WI38 (cell line): ENCODE results near the gene KNOP1.
"Not testable (repeated sequence)": the region's sequence is repeated elsewhere in the genome, so short reads cannot be mapped to it uniquely, and the experiment has no call there.

Experiments used
- H3K4me3 ChIP-seq: 2 replicates; pipeline ENCODE4 v1.5.1; 2011; ENCODE audit warnings: low read depth, mild to moderate bottlenecking, control low read depth, low read length
- TF ChIP-seq, protein P1 (sequence below): IDR thresholded peaks from 2 replicates; pipeline ENCODE4 v1.5.1; 2012; ENCODE audit warnings: low read depth, mild to moderate bottlenecking, control low read depth, low read length

KNOP1 gene

DNA sequence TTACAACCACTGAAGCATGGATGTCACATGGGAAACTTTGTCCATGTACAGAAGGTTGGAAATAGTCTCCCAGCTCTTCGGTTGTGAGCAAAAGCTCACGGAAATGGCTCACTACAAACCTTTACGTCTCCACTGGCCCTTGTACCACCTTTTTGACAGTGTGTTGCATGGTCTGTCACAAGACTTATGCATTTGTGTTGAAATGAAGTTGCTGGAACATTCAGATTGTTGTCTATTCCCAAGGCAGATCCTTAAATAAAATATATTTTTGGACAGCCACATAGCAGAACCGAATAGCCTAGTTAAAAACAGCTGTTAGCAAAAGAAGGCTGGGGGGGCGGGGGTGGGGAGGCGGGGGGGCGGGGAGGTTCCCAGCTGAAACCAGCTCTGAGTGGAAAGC is 39.2 kb downstream of the KNOP1 start:
- TF ChIP-seq, protein P1, sequence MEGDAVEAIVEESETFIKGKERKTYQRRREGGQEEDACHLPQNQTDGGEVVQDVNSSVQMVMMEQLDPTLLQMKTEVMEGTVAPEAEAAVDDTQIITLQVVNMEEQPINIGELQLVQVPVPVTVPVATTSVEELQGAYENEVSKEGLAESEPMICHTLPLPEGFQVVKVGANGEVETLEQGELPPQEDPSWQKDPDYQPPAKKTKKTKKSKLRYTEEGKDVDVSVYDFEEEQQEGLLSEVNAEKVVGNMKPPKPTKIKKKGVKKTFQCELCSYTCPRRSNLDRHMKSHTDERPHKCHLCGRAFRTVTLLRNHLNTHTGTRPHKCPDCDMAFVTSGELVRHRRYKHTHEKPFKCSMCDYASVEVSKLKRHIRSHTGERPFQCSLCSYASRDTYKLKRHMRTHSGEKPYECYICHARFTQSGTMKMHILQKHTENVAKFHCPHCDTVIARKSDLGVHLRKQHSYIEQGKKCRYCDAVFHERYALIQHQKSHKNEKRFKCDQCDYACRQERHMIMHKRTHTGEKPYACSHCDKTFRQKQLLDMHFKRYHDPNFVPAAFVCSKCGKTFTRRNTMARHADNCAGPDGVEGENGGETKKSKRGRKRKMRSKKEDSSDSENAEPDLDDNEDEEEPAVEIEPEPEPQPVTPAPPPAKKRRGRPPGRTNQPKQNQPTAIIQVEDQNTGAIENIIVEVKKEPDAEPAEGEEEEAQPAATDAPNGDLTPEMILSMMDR, result no peak
- H3K4me3 ChIP-seq, result no peak overlapping the region

DNA sequence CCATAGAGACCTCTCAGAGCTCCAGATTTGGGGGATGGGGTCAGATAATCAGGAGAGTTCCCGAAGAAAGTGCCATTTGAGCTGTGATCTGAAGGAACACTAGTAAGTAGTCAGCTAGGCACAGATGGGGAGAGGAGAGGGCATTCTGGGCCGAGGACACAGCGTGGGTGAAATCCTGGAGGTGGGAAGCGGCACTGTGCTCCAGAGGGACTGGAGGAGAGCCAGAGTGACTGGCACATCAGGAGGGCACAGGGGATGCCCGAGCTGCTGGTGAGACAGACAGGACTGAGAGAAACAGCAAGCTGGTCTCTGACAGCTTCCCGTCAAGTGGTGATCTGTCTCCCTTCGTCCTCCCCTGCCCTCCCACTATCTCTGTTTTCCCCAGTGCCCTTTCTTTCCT is 40.6 kb downstream of the KNOP1 start:
- no peak overlapping the region for H3K4me3 ChIP-seq
- TF ChIP-seq, protein P1, result no peak

DNA sequence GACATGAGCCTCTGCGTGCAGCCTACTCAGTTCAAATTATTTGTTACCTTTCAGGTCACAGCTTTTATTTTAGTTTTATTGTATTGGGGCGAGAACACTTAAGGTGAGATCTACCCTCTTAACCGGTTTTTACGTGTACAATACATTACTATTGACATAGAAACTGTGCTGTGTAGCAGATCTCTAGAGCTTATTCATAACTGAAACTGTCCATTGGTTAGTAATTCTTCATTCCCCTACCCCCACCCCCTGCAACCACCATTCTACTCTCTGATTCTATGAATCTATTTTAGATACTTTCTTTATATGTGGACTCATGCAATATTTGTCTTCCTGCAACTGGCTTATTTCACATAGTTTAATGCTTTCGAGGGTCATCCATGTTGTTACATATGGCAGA is 43.5 kb downstream of the KNOP1 start:
- H3K4me3 ChIP-seq, result no peak overlapping the region
- TF ChIP-seq, protein P1, result no peak

DNA sequence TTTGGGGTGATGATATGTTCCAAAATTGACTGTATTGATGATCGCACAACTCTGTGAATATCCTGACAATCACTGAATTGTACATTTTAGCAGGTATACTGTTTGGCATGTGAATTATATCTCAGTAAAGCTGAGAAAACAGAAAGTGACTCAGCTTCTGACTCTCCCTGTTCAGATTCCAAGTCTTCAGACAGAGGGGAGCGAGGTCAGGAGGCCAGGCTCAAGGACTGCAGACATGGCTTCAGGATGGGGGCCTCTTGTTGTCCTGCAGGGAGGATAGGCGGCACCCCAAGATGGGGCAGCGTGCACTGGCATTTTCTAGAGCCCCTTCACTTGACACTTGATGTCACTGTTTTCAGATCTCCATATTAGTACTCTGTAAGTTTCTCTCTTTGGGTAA is 45.6 kb downstream of the KNOP1 start:
- TF ChIP-seq, protein P1, result no peak
- no peak overlapping the region for H3K4me3 ChIP-seq

DNA sequence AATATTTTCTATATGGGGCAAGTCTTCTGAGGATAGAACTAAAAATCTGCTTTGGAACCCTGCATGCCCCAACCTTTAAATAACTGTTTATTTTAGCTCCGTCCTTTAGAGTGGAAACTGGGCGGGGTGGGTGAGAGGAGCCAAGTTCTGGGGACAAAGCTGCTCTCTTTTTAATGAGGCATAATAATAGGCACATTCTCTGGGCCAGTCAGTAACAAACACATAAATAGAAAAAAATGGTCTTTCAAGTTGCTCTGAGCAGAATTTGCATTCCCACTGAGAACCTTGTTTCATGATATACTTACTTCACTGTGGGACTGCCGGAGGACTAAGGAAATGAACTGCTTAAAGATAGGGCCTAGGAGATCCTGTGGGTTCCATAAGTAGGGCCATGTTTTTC is 51.5 kb downstream of the KNOP1 start:
- TF ChIP-seq, protein P1, result no peak
- no peak overlapping the region for H3K4me3 ChIP-seq

DNA sequence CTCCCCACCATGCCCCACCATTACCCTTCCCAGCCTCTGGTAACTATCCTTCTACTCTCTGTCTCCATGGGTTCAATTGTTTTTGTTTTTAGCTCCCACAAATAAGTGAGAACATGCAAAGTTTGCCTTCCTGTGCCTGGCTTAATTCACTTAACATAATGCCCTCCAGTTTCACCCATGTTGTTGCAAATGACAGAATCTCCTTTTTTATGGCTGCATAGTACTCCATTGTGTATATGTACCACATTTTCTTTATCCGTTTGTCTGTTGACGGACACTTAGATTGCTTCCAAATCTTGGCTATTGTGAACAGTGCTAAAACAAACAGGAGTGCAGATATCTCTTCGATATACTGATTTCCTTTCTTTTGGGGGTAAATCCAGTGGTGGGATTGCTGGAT is 52.7 kb downstream of the KNOP1 start:
- H3K4me3 ChIP-seq, result not testable (repeated sequence)

DNA sequence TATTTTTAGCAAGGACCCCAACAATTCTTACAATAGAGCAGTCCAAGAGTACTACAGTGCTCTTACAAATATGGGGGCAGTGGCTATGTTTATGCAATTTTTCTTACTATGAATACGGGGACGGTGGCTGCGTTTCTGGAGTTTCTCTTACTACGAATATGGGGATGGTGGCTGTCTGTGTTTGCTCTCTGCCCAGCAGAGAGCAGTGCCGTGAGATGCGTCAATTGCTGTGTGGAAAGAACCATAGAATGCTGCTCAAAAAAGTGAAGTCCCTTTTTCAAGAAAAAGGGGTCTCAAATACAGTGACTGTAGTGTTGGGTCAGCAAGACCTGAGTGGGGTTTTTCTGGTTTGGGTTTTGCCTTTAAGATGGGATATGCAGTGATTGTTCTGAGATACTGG is 53.9 kb downstream of the KNOP1 start:
- TF ChIP-seq, protein P1, result no peak
- no peak overlapping the region for H3K4me3 ChIP-seq

DNA sequence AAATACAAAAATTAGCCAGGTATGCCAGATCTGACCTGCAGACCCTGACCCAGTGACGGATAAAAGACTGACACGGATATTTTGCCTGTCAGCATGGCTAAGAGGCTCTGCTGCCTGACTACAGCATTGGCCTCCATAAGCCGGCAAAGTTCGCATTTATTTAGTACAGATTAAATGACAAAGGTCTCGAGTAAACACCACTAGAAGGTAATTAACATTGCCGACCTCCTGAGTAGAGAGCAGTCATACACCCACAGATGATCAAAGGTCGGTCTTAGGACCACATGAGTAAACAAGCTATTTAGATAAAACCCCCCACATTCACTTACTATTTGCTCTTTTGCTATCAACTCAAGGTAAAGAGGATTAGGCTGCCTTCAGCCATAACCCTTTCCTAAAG is 55.7 kb downstream of the KNOP1 start:
- TF ChIP-seq, protein P1, result no peak
- H3K4me3 ChIP-seq, result no peak overlapping the region
